ENCODE results near the gene RTF1. TPM values are rescaled to one million over a fixed set of nuclear protein-coding genes. Genes with fewer than 3 reads are reported as not detected.

Gene RTF1
- total RNA-seq, 1 experiment from 2014 or later, result 47.6 TPM

- Histone ChIP-seq H3K9me3 (ENCODE audit: low read depth, low read length, poor library complexity, severe bottlenecking) (no peaks in the 10 kb centered on the region), H3K36me3 (ENCODE audit: insufficient read depth, low read length, poor library complexity, severe bottlenecking) (peaks cover 11% of the 10 kb centered on the region), H3K27ac (ENCODE audit: low read depth, low read length, poor library complexity, severe bottlenecking) (no peak overlapping the region), H3K4me3 (ENCODE audit: low read depth, low read length, poor library complexity, severe bottlenecking) (no peak overlapping the region), H3K4me1 (ENCODE audit: insufficient read depth, low read length, poor library complexity, severe bottlenecking) (no peaks in the 10 kb centered on the region), H3K27me3 (replicated peaks; ENCODE audit: insufficient read depth, low read depth, low read length, poor library complexity) (no peaks in the 10 kb centered on the region)
- TF ChIP-seq EZH2 (IDR thresholded peaks at IDR 0.05; ENCODE audit: borderline replicate concordance, low read depth, low read length, poor library complexity, severe bottlenecking) (no peak), CTCF (conservative IDR thresholded peaks at IDR 0.05; ENCODE audit: low read depth, low read length) (no peak)
- intact Hi-C loops (cut with micrococcal nuclease; ENCODE audit: unreplicated experiment), result no loop called here
- DNase-seq (ENCODE audit: low spot score), result no peak
- ChIA-PET CTCF (no interaction called here), POLR2A (ENCODE audit: low non-redundant PET) (no interaction called here)
- no TSS peak for BruUV-seq (replicated peaks)
Measured at GRCh38 chr15:41387646-41388045, 29.2 kb upstream of the RTF1 start.

GRCh38 chr15:41392659-41393058 is 24.2 kb upstream of the RTF1 start:
- no peaks in the 10 kb centered on the region for H3K9me3 ChIP-seq (ENCODE audit: low read depth, low read length, poor library complexity, severe bottlenecking)
- no peak overlapping the region for H3K27ac ChIP-seq (ENCODE audit: low read depth, low read length, poor library complexity, severe bottlenecking)
- no peak overlapping the region for H3K4me3 ChIP-seq (ENCODE audit: low read depth, low read length, poor library complexity, severe bottlenecking)
- no peaks in the 10 kb centered on the region for H3K27me3 ChIP-seq (replicated peaks; ENCODE audit: insufficient read depth, low read depth, low read length, poor library complexity)
- no peaks in the 10 kb centered on the region for H3K4me1 ChIP-seq (ENCODE audit: insufficient read depth, low read length, poor library complexity, severe bottlenecking)
- ChIA-PET POLR2A (ENCODE audit: low non-redundant PET) (no interaction called here), CTCF (no interaction called here)
- TF ChIP-seq CTCF (conservative IDR thresholded peaks at IDR 0.05; ENCODE audit: low read depth, low read length) (no peak), EZH2 (IDR thresholded peaks at IDR 0.05; ENCODE audit: borderline replicate concordance, low read depth, low read length, poor library complexity, severe bottlenecking) (no peak)
- intact Hi-C loops (cut with micrococcal nuclease; ENCODE audit: unreplicated experiment), result no loop called here
- H3K36me3 ChIP-seq (ENCODE audit: insufficient read depth, low read length, poor library complexity, severe bottlenecking), result peaks cover 22% of the 10 kb centered on the region
- no TSS peak for BruUV-seq (replicated peaks)
- no peak for DNase-seq (ENCODE audit: low spot score)

- intact Hi-C loops (cut with micrococcal nuclease; ENCODE audit: unreplicated experiment), result no loop called here
- Histone ChIP-seq H3K4me1 (ENCODE audit: insufficient read depth, low read length, poor library complexity, severe bottlenecking) (no peaks in the 10 kb centered on the region), H3K4me3 (ENCODE audit: low read depth, low read length, poor library complexity, severe bottlenecking) (no peak overlapping the region), H3K36me3 (ENCODE audit: insufficient read depth, low read length, poor library complexity, severe bottlenecking) (peaks cover 18% of the 10 kb centered on the region), H3K9me3 (ENCODE audit: low read depth, low read length, poor library complexity, severe bottlenecking) (no peaks in the 10 kb centered on the region), H3K27me3 (replicated peaks; ENCODE audit: insufficient read depth, low read depth, low read length, poor library complexity) (no peaks in the 10 kb centered on the region), H3K27ac (ENCODE audit: low read depth, low read length, poor library complexity, severe bottlenecking) (no peak overlapping the region)
- ChIA-PET CTCF (no interaction called here), POLR2A (ENCODE audit: low non-redundant PET) (no interaction called here)
- no TSS peak for BruUV-seq (replicated peaks)
- TF ChIP-seq CTCF (conservative IDR thresholded peaks at IDR 0.05; ENCODE audit: low read depth, low read length), result no peak
- no peak for DNase-seq (ENCODE audit: low spot score)
Measured at GRCh38 chr15:41394924-41395323, 22.0 kb upstream of the RTF1 start.

Data from A673 (cell line).